ENCODE measurements around the gene TNIP2.
"Not testable (repeated sequence)": the region's sequence is repeated elsewhere in the genome, so short reads cannot be mapped to it uniquely, and the experiment has no call there.

DNA sequence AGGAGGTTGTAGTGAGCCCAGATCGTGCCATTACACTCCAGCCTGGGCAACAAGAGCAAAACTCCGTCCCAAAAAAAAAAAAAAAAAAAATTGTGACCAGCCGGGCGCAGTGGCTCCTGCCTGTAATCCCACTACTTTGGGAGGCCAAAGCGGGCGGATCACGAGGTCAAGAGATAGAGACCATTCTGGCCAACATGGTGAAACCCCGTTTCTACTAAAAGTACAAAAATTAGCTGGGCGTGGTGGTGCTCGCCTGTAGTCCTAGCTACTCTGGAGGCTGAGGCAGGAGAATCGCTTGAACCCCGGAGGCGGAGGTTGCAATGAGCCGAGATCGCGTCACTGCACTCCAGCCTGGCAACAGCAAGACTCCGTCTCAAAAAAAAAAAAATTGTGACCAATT is 29.3 kb downstream of the TNIP2 start:
- not testable (repeated sequence) for TF ChIP-seq POLR2A, POLR2AphosphoS5, SPI1 (IDR thresholded peaks at IDR 0.05; ENCODE audit: low read depth, low read length)

All from GM12891 (cell line).